Mesodermal cell (in vitro differentiated cells): ENCODE data around the gene PTPRJ.

ENCODE experiments used
- H3K27ac ChIP-seq: 2 replicates; pipeline ENCODE4 v1.7.0; 2013; ENCODE audit warnings: mild to moderate bottlenecking, low read depth, low read length, moderate library complexity; ENCODE audit not compliant: severe bottlenecking
- H3K36me3 ChIP-seq: 2 replicates; pipeline ENCODE4 v1.7.1; 2013; ENCODE audit warnings: mild to moderate bottlenecking, low read length, moderate library complexity; ENCODE audit not compliant: control insufficient read depth, insufficient read depth
- H3K4me1 ChIP-seq: one replicate; pipeline ENCODE4 v1.7.1; 2013; ENCODE audit warnings: mild to moderate bottlenecking, low read length; ENCODE audit not compliant: insufficient read depth, control insufficient read depth, poor library complexity, severe bottlenecking
- H3K4me3 ChIP-seq: 2 replicates; pipeline ENCODE4 v1.7.0; 2013; ENCODE audit warnings: low read length, control low read depth, mild to moderate bottlenecking; ENCODE audit not compliant: insufficient read depth, poor library complexity, severe bottlenecking; ENCODE audit errors: extremely low read depth
- H3K9me3 ChIP-seq: 2 replicates; pipeline ENCODE4 v1.7.1; 2013; ENCODE audit warnings: mild to moderate bottlenecking, low read length, moderate library complexity; ENCODE audit not compliant: control insufficient read depth
- WGBS, 2 experiments: methylation state at CpG; one replicate each; pipeline ENCODE4 v1.1.5; 2013; ENCODE audit warnings: missing lambda C conversion rate in 2 of 2; ENCODE audit not compliant: insufficient coverage in 2 of 2; 5-methylcytosine and 5-hydroxymethylcytosine counted together

PTPRJ gene

GRCh38 chr11:48109046-48109666, 128.8 kb downstream of the PTPRJ start:
- Histone ChIP-seq H3K27ac (no peak overlapping the region), H3K9me3 (no peaks in the 10 kb centered on the region), H3K4me3 (no peak overlapping the region), H3K4me1 (peaks cover 27% of the 10 kb centered on the region), H3K36me3 (no peaks in the 10 kb centered on the region)
- WGBS, 2 experiments = 65 to 100% methylated on average over 1 to 2 of the region's 5 CpGs

- H3K27ac ChIP-seq = no peak overlapping the region
These were observed 130.1 kb downstream of the PTPRJ start for GRCh38 chr11:48110509-48110766.

GRCh38 chr11:48111891-48112290, 131.5 kb downstream of the PTPRJ start:
- 81 to 88% methylated on average over 2 to 3 of the region's 3 CpGs for WGBS, 2 experiments
- H3K27ac ChIP-seq = no peak overlapping the region
- H3K9me3 ChIP-seq = peaks cover 8% of the 10 kb centered on the region
- H3K36me3 ChIP-seq = no peaks in the 10 kb centered on the region
- peaks cover 20% of the 10 kb centered on the region for H3K4me1 ChIP-seq
- H3K4me3 ChIP-seq = no peak overlapping the region

More at GRCh38 chr11:48110509-48110766, 130.1 kb downstream of the PTPRJ start:
- WGBS, 2 experiments = 43% methylated on average over 1 of the region's 2 CpGs; no CpG with 5 or more reads in 1 of the 2 experiments
- peaks cover 5% of the 10 kb centered on the region for H3K9me3 ChIP-seq
- no peaks in the 10 kb centered on the region for H3K36me3 ChIP-seq
- H3K4me1 ChIP-seq = peaks cover 21% of the 10 kb centered on the region
- no peak overlapping the region for H3K4me3 ChIP-seq

- 88 to 100% methylated on average over 1 of the region's 1 CpG for WGBS, 2 experiments
- no peak overlapping the region for H3K4me3 ChIP-seq
- H3K9me3 ChIP-seq = peaks cover 8% of the 10 kb centered on the region
- H3K36me3 ChIP-seq = no peaks in the 10 kb centered on the region
- peaks cover 1% of the 10 kb centered on the region for H3K4me1 ChIP-seq
- H3K27ac ChIP-seq = no peak overlapping the region
These were observed 134.4 kb downstream of the PTPRJ start for GRCh38 chr11:48114740-48115139.

- Histone ChIP-seq H3K4me3 (no peak overlapping the region), H3K9me3 (peaks cover 8% of the 10 kb centered on the region), H3K36me3 (no peaks in the 10 kb centered on the region), H3K27ac (no peak overlapping the region), H3K4me1 (no peaks in the 10 kb centered on the region)
These were observed 136.3 kb downstream of the PTPRJ start for GRCh38 chr11:48116437-48117228.

GRCh38 chr11:48122246-48122645, 141.9 kb downstream of the PTPRJ start:
- Histone ChIP-seq H3K27ac (no peak overlapping the region), H3K4me1 (no peaks in the 10 kb centered on the region), H3K9me3 (no peaks in the 10 kb centered on the region), H3K36me3 (peaks cover 7% of the 10 kb centered on the region), H3K4me3 (no peak overlapping the region)
- 84 to 95% methylated on average over 5 to 7 of the region's 7 CpGs for WGBS, 2 experiments

- no peaks in the 10 kb centered on the region for H3K4me1 ChIP-seq
- 75 to 79% methylated on average over 7 of the region's 7 CpGs for WGBS, 2 experiments
- no peak overlapping the region for H3K27ac ChIP-seq
- H3K36me3 ChIP-seq = peaks cover 11% of the 10 kb centered on the region
- no peaks in the 10 kb centered on the region for H3K9me3 ChIP-seq
- no peak overlapping the region for H3K4me3 ChIP-seq
These were observed 142.3 kb downstream of the PTPRJ start for GRCh38 chr11:48122656-48123055.

- Histone ChIP-seq H3K4me3 (no peak overlapping the region), H3K4me1 (no peaks in the 10 kb centered on the region), H3K36me3 (peaks cover 18% of the 10 kb centered on the region), H3K27ac (no peak overlapping the region), H3K9me3 (no peaks in the 10 kb centered on the region)
- 97 to 98% methylated on average over 4 of the region's 8 CpGs for WGBS, 2 experiments
These were observed 143.0 kb downstream of the PTPRJ start for GRCh38 chr11:48123254-48123875.

GRCh38 chr11:48123934-48124755, 143.8 kb downstream of the PTPRJ start:
- WGBS, 2 experiments = 88 to 96% methylated on average over 3 to 4 of the region's 6 CpGs

GRCh38 chr11:48124880-48125279, 144.5 kb downstream of the PTPRJ start:
- Histone ChIP-seq H3K4me3 (no peak overlapping the region), H3K36me3 (peaks cover 21% of the 10 kb centered on the region), H3K27ac (no peak overlapping the region), H3K9me3 (no peaks in the 10 kb centered on the region), H3K4me1 (no peaks in the 10 kb centered on the region)
- 80 to 87% methylated on average over 8 to 11 of the region's 11 CpGs for WGBS, 2 experiments

More at GRCh38 chr11:48123934-48124755, 143.8 kb downstream of the PTPRJ start:
- Histone ChIP-seq H3K4me1 (no peaks in the 10 kb centered on the region), H3K4me3 (no peak overlapping the region), H3K27ac (peak overlapping the region; percentile 8), H3K36me3 (peaks cover 21% of the 10 kb centered on the region), H3K9me3 (no peaks in the 10 kb centered on the region)
